Endothelial cell of umbilical vein (primary cell): ENCODE results near the gene MYO16. TPM values are rescaled to one million over a fixed set of nuclear protein-coding genes. Genes with fewer than 3 reads are reported as not detected.

Experiments
- BruUV-seq: library from RNA; stranded (reverse); fragments of 400-500 nt; replicated peaks from 2 replicates; lab custom pipeline; 2021; lab: Mats Ljungman, UMichigan
- CTCF ChIA-PET: fragments of 300-600, 350-600 bp; sonication (Branson Sonifier 250); formaldehyde crosslinking; loops from one replicate; lab custom pipeline; 2021; ENCODE audit warnings: antibody characterized with exemption, inconsistent platforms; lab: Charles Lee
- POLR2A ChIA-PET: fragments of 300-600, 350-600 bp; sonication (Branson Sonifier 250); formaldehyde crosslinking; loops from one replicate; lab custom pipeline; 2021; ENCODE audit warnings: antibody characterized with exemption, inconsistent platforms; lab: Charles Lee
- DNase-seq: peaks from one replicate; pipeline ENCODE4 v3.0.0-alpha.2; 2011; ENCODE audit warnings: low read depth, low spot score
- FAIRE-seq: peaks from 2 replicates; lab custom pipeline; 2011; peaks lifted over from hg19 to GRCh38; lab: Jason Lieb, UNC
- H2AFZ ChIP-seq: 2 replicates; pipeline ENCODE4 v1.6.0; 2012; ENCODE audit warnings: low read depth, low read length, control low read depth, inconsistent platforms
- H3K27ac ChIP-seq: 2 replicates; pipeline ENCODE4 v1.5.1; 2011; ENCODE audit warnings: low read depth, mild to moderate bottlenecking, control low read depth, low read length, moderate library complexity; ENCODE audit not compliant: insufficient read depth
- H3K27me3 ChIP-seq, 2 experiments: 2 replicates each; pipeline versions ENCODE4 v1.6.0 to v1.6.1; 2011; ENCODE audit warnings: low read length in 2 of 2, mixed read lengths in 1 of 2; ENCODE audit not compliant: control insufficient read depth in 2 of 2, insufficient read depth in 2 of 2
- H3K36me3 ChIP-seq, 2 experiments: 2 replicates in 1 of 2; 3 replicates in 1 of 2; pipeline ENCODE4 v1.5.1; 2011; ENCODE audit warnings: low read length in 2 of 2, mild to moderate bottlenecking in 1 of 2, moderate library complexity in 1 of 2; ENCODE audit not compliant: control insufficient read depth in 2 of 2, insufficient read depth in 2 of 2; ENCODE audit errors: extremely low read depth in 1 of 2
- H3K4me1 ChIP-seq: 3 replicates; pipeline ENCODE4 v1.5.1; 2011; ENCODE audit warnings: mild to moderate bottlenecking, low read length; ENCODE audit not compliant: control insufficient read depth, insufficient read depth; ENCODE audit errors: extremely low read depth
- H3K4me2 ChIP-seq: 2 replicates; pipeline ENCODE4 v1.6.1; 2011; ENCODE audit warnings: low read length, control low read depth, mixed read lengths; ENCODE audit not compliant: insufficient read depth
- H3K4me3 ChIP-seq, 3 experiments: fragments of 200-600 bp in 1 of 3; sonication (generic), shearing (Covaris generic) in 1 of 3; replicated peaks in 1 of 3; 2 replicates each; pipeline ENCODE4 v1.5.1; 2011 to 2016; ENCODE audit warnings: control low read depth in 3 of 3, low read length in 3 of 3, mild to moderate bottlenecking in 2 of 3, inconsistent platforms in 1 of 3, low read depth in 1 of 3, moderate library complexity in 1 of 3; ENCODE audit not compliant: insufficient read depth in 1 of 3
- H3K79me2 ChIP-seq: 2 replicates; pipeline ENCODE4 v1.6.0; 2012; ENCODE audit warnings: low read length, inconsistent platforms; ENCODE audit not compliant: control insufficient read depth, insufficient read depth
- H3K9ac ChIP-seq: replicated peaks from 2 replicates; pipeline ENCODE3; 2011; ENCODE audit warnings: low read length, control low read depth; ENCODE audit not compliant: insufficient read depth; ENCODE audit errors: extremely low read depth
- H3K9me1 ChIP-seq: replicated peaks from 3 replicates; pipeline ENCODE4 v1.6.0; 2011; ENCODE audit warnings: mild to moderate bottlenecking, low read length; ENCODE audit not compliant: control insufficient read depth, insufficient read depth; ENCODE audit errors: extremely low read depth
- H3K9me3 ChIP-seq: replicated peaks from 2 replicates; pipeline ENCODE4 v1.5.1; 2012; ENCODE audit warnings: low read length, inconsistent platforms; ENCODE audit not compliant: control insufficient read depth, insufficient read depth
- H4K20me1 ChIP-seq: replicated peaks from 2 replicates; pipeline ENCODE3; 2011; ENCODE audit warnings: mild to moderate bottlenecking, low read length; ENCODE audit not compliant: control insufficient read depth, insufficient read depth; ENCODE audit errors: extremely low read depth
- EZH2 ChIP-seq: IDR thresholded peaks from 2 replicates; pipeline ENCODE4 v1.6.1; 2012; ENCODE audit warnings: borderline replicate concordance, low read depth, mild to moderate bottlenecking, moderate library complexity, low read length, inconsistent platforms; ENCODE audit not compliant: severe bottlenecking
- FOS ChIP-seq: IDR thresholded peaks from 2 replicates; pipeline ENCODE4 v1.6.1; 2011; ENCODE audit warnings: mild to moderate bottlenecking, low read length, moderate library complexity, borderline replicate concordance; ENCODE audit not compliant: insufficient read depth
- GATA2 ChIP-seq: IDR thresholded peaks from 2 replicates; pipeline ENCODE4 v1.7.0; 2011; ENCODE audit warnings: low read depth, mild to moderate bottlenecking, moderate library complexity, mixed read lengths, low read length; ENCODE audit not compliant: insufficient read length, insufficient read depth
- JUN ChIP-seq: IDR thresholded peaks from 2 replicates; pipeline ENCODE4 v1.6.1; 2011; ENCODE audit warnings: borderline replicate concordance, low read depth; ENCODE audit not compliant: insufficient read length, insufficient read depth
- MAX ChIP-seq: IDR thresholded peaks from 2 replicates; pipeline ENCODE4 v1.6.1; 2011; ENCODE audit not compliant: insufficient read depth, insufficient read length
- MYC ChIP-seq: IDR thresholded peaks from one replicate; pipeline ENCODE4 v1.6.1; 2011; ENCODE audit warnings: mild to moderate bottlenecking, low read depth, low read length
- POLR2A ChIP-seq: IDR thresholded peaks from 2 replicates; pipeline ENCODE4 v1.6.1; 2012; ENCODE audit warnings: low read depth, mild to moderate bottlenecking, control low read depth, low read length
- POLR2AphosphoS5 ChIP-seq: IDR thresholded peaks from 2 replicates; pipeline ENCODE4 v1.6.1; 2012; ENCODE audit warnings: low read depth, mild to moderate bottlenecking, control low read depth, low read length, moderate library complexity; ENCODE audit not compliant: insufficient read depth
- dilution Hi-C: fragments of 300-500 bp; cut with MboI; formaldehyde crosslinking; loops from one replicate; pipeline ENCODE4 v1.15.0; 2019; ENCODE audit warnings: low sequenced_read_pairs; ENCODE audit not compliant: extremely low pct_ligation_motif_present
- intact Hi-C: fragments of 100-400 bp; cut with micrococcal nuclease; formaldehyde crosslinking; loops from one replicate; pipeline ENCODE4 v1.10.0; 2022
- polyA plus RNA-seq, 4 experiments: library from polyadenylated mRNA; depleted of rRNA in 3 of 4; stranded (reverse) in 3 of 4; unstranded in 1 of 4; fragments of >200 nt; gene quantifications; 2 replicates each; pipeline versions ENCODE4 v1.2.1 to v1.2.3, GENCODE V29; 2011 to 2012; ENCODE audit warnings: missing spikeins in 1 of 4
- total RNA-seq: library from RNA; stranded (reverse); gene quantifications from 2 replicates; pipeline ENCODE4 v1.2.3, GENCODE V29; 2021
- TF ChIP-seq, protein P1 (sequence below), 2 donors: IDR thresholded peaks; 1 replicate in 1 of 2; 2 replicates in 1 of 2; pipeline ENCODE4 v1.5.1; 2011; ENCODE audit warnings: low read length in 2 of 2, mild to moderate bottlenecking in 2 of 2, moderate library complexity in 2 of 2, control low read depth in 1 of 2, inconsistent platforms in 1 of 2, low read depth in 1 of 2; ENCODE audit not compliant: insufficient read depth in 1 of 2; ENCODE audit errors: extremely low read depth in 1 of 2

MYO16 gene
- total and polyA plus RNA-seq, 2 donors (not counting 3 experiments of a cell fraction or from before 2014, with no cell fraction given): 0.03 to 0.04 TPM

DNA sequence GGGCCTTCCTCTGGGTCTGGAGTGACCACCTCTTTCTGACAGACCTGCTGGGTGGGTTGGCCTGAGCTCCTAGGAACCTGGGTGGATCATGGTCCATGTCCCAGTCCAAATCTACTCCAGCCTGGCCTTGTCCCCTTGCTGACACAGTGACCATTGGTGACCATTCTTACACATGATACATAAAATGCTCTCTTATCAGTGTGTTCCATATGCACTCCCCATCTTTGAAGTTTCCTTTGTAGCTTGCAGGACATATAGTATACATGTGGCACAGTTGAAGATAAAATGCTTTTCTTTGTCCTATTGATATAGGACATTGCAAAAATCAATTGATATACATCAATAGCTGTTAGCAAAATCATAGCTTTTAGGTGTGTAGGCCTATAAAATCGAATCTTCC lies 291.8 kb downstream of the MYO16 start:
- BruUV-seq: no TSS peak

GRCh38 chr13:108922108-108922507 lies 292.7 kb downstream of the MYO16 start:
- Histone ChIP-seq H3K27me3 (no peaks in the 10 kb centered on the region), H4K20me1 (no peaks in the 10 kb centered on the region), H3K9me1 (no peaks in the 10 kb centered on the region), H3K9me3 (no peaks in the 10 kb centered on the region), H3K27ac (no peak overlapping the region), H3K4me3 (no peak overlapping the region), H3K9ac (no peak overlapping the region), H2AFZ (no peak overlapping the region), H3K36me3 (no peaks in the 10 kb centered on the region), H3K4me2 (no peak overlapping the region), H3K4me1 (peaks cover 4% of the 10 kb centered on the region), H3K79me2 (no peaks in the 10 kb centered on the region)
- DNase-seq (no peak), FAIRE-seq (no peak)
- ChIA-PET POLR2A (no interaction called here), CTCF (interaction anchor here (1.6 kb wide), 1 partner anchor 27 kb away, joined by 6 read pairs; no protein-coding TSS in a partner anchor)
- no peak for TF ChIP-seq FOS
- no peak for TF ChIP-seq POLR2A
- TF ChIP-seq EZH2: no peak
- no peak for TF ChIP-seq MAX
- TF ChIP-seq GATA2: no peak
- no peak for TF ChIP-seq MYC
- TF ChIP-seq, protein P1, sequence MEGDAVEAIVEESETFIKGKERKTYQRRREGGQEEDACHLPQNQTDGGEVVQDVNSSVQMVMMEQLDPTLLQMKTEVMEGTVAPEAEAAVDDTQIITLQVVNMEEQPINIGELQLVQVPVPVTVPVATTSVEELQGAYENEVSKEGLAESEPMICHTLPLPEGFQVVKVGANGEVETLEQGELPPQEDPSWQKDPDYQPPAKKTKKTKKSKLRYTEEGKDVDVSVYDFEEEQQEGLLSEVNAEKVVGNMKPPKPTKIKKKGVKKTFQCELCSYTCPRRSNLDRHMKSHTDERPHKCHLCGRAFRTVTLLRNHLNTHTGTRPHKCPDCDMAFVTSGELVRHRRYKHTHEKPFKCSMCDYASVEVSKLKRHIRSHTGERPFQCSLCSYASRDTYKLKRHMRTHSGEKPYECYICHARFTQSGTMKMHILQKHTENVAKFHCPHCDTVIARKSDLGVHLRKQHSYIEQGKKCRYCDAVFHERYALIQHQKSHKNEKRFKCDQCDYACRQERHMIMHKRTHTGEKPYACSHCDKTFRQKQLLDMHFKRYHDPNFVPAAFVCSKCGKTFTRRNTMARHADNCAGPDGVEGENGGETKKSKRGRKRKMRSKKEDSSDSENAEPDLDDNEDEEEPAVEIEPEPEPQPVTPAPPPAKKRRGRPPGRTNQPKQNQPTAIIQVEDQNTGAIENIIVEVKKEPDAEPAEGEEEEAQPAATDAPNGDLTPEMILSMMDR (IDR thresholded peaks at IDR 0.05; ENCODE audit: extremely low read depth in 1 of 2, insufficient read depth in 1 of 2, low read depth in 1 of 2, low read length in 2 of 2): no peak
- no peak for TF ChIP-seq JUN
- no peak for TF ChIP-seq POLR2AphosphoS5
- dilution Hi-C loops: no loop called here
- no TSS peak for BruUV-seq
- intact Hi-C loops: no loop called here

More for the DNA sequence above, 291.8 kb downstream of the MYO16 start:
- no peaks in the 10 kb centered on the region for H3K79me2 ChIP-seq
- ChIA-PET CTCF (interaction anchor here (1.6 kb wide), 1 partner anchor 26 kb away, joined by 6 read pairs; no protein-coding TSS in a partner anchor), POLR2A (no interaction called here)
- no peaks in the 10 kb centered on the region for H4K20me1 ChIP-seq
- no peak for DNase-seq
- no peak overlapping the region for H3K27ac ChIP-seq
- dilution Hi-C loops (no loop called here), intact Hi-C loops (no loop called here)
- peaks cover 5% of the 10 kb centered on the region for H3K4me1 ChIP-seq
- FAIRE-seq: no peak
- no peak overlapping the region for H2AFZ ChIP-seq
- no peaks in the 10 kb centered on the region for H3K9me1 ChIP-seq
- no peak overlapping the region for H3K4me3 ChIP-seq
- no peaks in the 10 kb centered on the region for H3K9me3 ChIP-seq
- H3K9ac ChIP-seq: no peak overlapping the region
- H3K27me3 ChIP-seq: no peaks in the 10 kb centered on the region
- no peak overlapping the region for H3K4me2 ChIP-seq
- TF ChIP-seq, protein P1 (IDR thresholded peaks at IDR 0.05; ENCODE audit: extremely low read depth in 1 of 2, insufficient read depth in 1 of 2, low read depth in 1 of 2, low read length in 2 of 2): no peak
- no peak for TF ChIP-seq MYC
- no peak for TF ChIP-seq FOS
- TF ChIP-seq POLR2A: no peak
- TF ChIP-seq JUN: no peak
- TF ChIP-seq GATA2: no peak
- H3K36me3 ChIP-seq: no peaks in the 10 kb centered on the region
